MM.1S (cell line): ENCODE results near the gene CARHSP1.

ENCODE experiments used
- DNase-seq: peaks from one replicate; pipeline ENCODE4 v3.0.0-alpha.2; 2015
- H2AFZ ChIP-seq: fragments of 300-600 bp; sonication (generic); 2 replicates; pipeline ENCODE4 v1.6.0; 2016; ENCODE audit warnings: antibody characterized with exemption, low read length
- H3F3A ChIP-seq: fragments of 300-600 bp; sonication (generic); 2 replicates; pipeline ENCODE4 v1.6.1; 2016; ENCODE audit warnings: mild to moderate bottlenecking, antibody characterized with exemption, low read length, moderate library complexity, mixed read lengths; ENCODE audit not compliant: insufficient read depth
- H3K27ac ChIP-seq: fragments of 300-600 bp; sonication (generic); 2 replicates; pipeline ENCODE4 v1.5.1; 2016; ENCODE audit warnings: mild to moderate bottlenecking, low read length
- H3K27me3 ChIP-seq: fragments of 300-600 bp; sonication (generic); replicated peaks from 2 replicates; pipeline ENCODE4 v1.6.0; 2016; ENCODE audit warnings: low read length; ENCODE audit not compliant: insufficient read depth
- H3K36me3 ChIP-seq: fragments of 300-600 bp; sonication (generic); replicated peaks from 2 replicates; pipeline ENCODE4 v1.6.1; 2016; ENCODE audit warnings: mild to moderate bottlenecking, low read length, mixed read lengths; ENCODE audit not compliant: insufficient read depth
- H3K4me1 ChIP-seq: fragments of 300-600 bp; sonication (generic); 2 replicates; pipeline ENCODE4 v1.6.1; 2016; ENCODE audit warnings: low read length, mixed read lengths
- H3K4me2 ChIP-seq: fragments of 300-600 bp; sonication (generic); 2 replicates; pipeline ENCODE4 v1.6.0; 2016; ENCODE audit warnings: low read depth, low read length
- H3K4me3 ChIP-seq: fragments of 300-600 bp; sonication (generic); 2 replicates; pipeline ENCODE4 v1.5.1; 2016; ENCODE audit warnings: low read length, mixed read lengths
- H3K79me2 ChIP-seq: fragments of 300-600 bp; sonication (generic); 2 replicates; pipeline ENCODE4 v1.6.1; 2016; ENCODE audit warnings: mixed run types, low read length, mixed read lengths
- H3K9ac ChIP-seq: fragments of 300-600 bp; sonication (generic); 2 replicates; pipeline ENCODE4 v1.6.1; 2016; ENCODE audit warnings: low read length, mixed read lengths
- H3K9me2 ChIP-seq: fragments of 300-600 bp; sonication (generic); replicated peaks from 2 replicates; pipeline ENCODE4 v1.6.1; 2016; ENCODE audit warnings: mild to moderate bottlenecking, low read length, mixed read lengths; ENCODE audit not compliant: insufficient read depth
- H3K9me3 ChIP-seq: fragments of 300-600 bp; sonication (generic); replicated peaks from 2 replicates; pipeline ENCODE4 v1.6.1; 2016; ENCODE audit warnings: mild to moderate bottlenecking, low read length, mixed read lengths; ENCODE audit not compliant: insufficient read depth
- H4K20me1 ChIP-seq: fragments of 300-600 bp; sonication (generic); 2 replicates; pipeline ENCODE4 v1.6.1; 2016; ENCODE audit warnings: mild to moderate bottlenecking, low read length, moderate library complexity, mixed read lengths; ENCODE audit not compliant: insufficient read depth
- CTCF ChIP-seq: fragments of 300-600 bp; sonication (generic); IDR thresholded peaks from 2 replicates; pipeline ENCODE4 v1.5.1; 2016; ENCODE audit warnings: antibody characterized with exemption, low read length, mixed read lengths
- EZH2 ChIP-seq: fragments of 300-600 bp; sonication (generic); optimal IDR thresholded peaks from 2 replicates; pipeline ENCODE3; 2017; ENCODE audit warnings: low read depth, mild to moderate bottlenecking, antibody characterized with exemption, low read length, mixed read lengths
- EZH2phosphoT487 ChIP-seq: fragments of 300-600 bp; sonication (generic); IDR thresholded peaks from 2 replicates; pipeline ENCODE4 v1.6.1; 2018; ENCODE audit warnings: antibody characterized with exemption, low read length

Gene CARHSP1

DNA sequence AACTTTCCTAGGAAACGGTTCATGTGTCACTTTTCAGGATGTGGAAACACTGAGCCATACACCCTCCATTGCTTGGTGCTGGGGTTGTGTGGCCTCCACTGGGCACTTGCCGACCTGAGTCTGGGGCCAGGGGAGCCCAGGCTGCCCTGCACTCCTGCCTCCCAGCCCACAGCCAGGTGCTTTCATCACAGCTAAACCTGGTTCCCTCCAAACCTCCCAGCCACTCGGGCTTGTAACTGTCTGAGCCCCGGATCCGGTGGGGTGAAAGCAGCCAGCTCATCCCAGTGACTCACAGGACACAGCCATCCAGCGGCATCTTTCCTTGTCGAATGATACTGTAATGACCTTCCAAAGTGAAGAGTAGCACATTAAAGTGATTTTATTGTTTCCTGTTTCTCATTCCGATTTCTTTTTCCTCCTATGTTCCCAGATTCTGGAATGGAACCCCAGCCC, 19.8 kb downstream of the CARHSP1 start:
- Histone ChIP-seq H4K20me1 (peaks cover 10% of the 10 kb centered on the region; the same call in 1 of the 2 replicates), H3K4me3 (no peak overlapping the region), H3K27ac (no peak overlapping the region), H2AFZ (no peak overlapping the region), H3K27me3 (no peaks in the 10 kb centered on the region), H3K4me2 (no peak overlapping the region), H3K9me3 (no peaks in the 10 kb centered on the region), H3K79me2 (peaks cover 31% of the 10 kb centered on the region), H3K9ac (no peak overlapping the region), H3K9me2 (no peaks in the 10 kb centered on the region), H3K4me1 (no peaks in the 10 kb centered on the region), H3F3A (0 out of 2 replicates have a peak, but pooled peaks cover 3% of the 10 kb centered on the region), H3K36me3 (no peaks in the 10 kb centered on the region; the same call in none of the 2 replicates)
- TF ChIP-seq EZH2phosphoT487 (no peak), CTCF (no peak), EZH2 (no peak)
- no peak for DNase-seq

GRCh38 chr16:8848231-8848938, 20.4 kb downstream of the CARHSP1 start:
- H3K36me3 ChIP-seq: no peaks in the 10 kb centered on the region; the same call in none of the 2 replicates
- H3K4me1 ChIP-seq: no peaks in the 10 kb centered on the region
- H4K20me1 ChIP-seq: peaks cover 10% of the 10 kb centered on the region; the same call in 1 of the 2 replicates
- H3K9me3 ChIP-seq: no peaks in the 10 kb centered on the region
- no peaks in the 10 kb centered on the region for H3K9me2 ChIP-seq
- H3K27ac ChIP-seq: no peak overlapping the region
- no peak overlapping the region for H3K4me3 ChIP-seq
- no peaks in the 10 kb centered on the region for H3K27me3 ChIP-seq
- no peak overlapping the region for H2AFZ ChIP-seq
- H3K79me2 ChIP-seq: peaks cover 31% of the 10 kb centered on the region
- TF ChIP-seq EZH2 (no peak), CTCF (no peak), EZH2phosphoT487 (no peak)
- no peak overlapping the region for H3K9ac ChIP-seq
- H3F3A ChIP-seq: 0 out of 2 replicates have a peak, but pooled peaks cover 3% of the 10 kb centered on the region
- H3K4me2 ChIP-seq: no peak overlapping the region
- no peak for DNase-seq

DNA sequence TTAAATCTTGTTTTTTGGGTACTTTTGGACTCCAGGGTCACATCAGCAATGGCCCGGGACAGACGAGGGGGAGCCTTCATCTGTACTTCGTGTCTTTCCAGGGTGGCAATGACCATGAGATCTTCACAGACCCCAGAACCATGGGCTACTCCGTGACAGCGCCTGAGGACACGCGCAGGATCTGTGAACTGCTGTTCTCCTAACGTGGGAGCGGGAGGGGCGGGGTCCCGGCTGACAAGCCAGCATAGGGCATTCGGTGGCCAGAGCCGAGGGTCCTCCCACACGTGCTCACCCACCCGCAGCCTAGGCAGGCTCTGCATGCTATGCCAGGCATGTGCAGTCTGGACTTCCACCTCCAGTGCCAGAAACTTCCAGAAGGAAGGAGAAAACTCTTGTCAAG, 21.2 kb downstream of the CARHSP1 start:
- Histone ChIP-seq H3K9me2 (no peaks in the 10 kb centered on the region), H3K9me3 (no peaks in the 10 kb centered on the region), H3K9ac (no peak overlapping the region), H3K36me3 (no peaks in the 10 kb centered on the region; the same call in none of the 2 replicates), H3K4me3 (no peak overlapping the region), H3K27ac (no peak overlapping the region), H3K4me1 (no peaks in the 10 kb centered on the region), H2AFZ (no peak overlapping the region), H3K79me2 (peaks cover 31% of the 10 kb centered on the region), H3F3A (0 out of 2 replicates have a peak, but pooled peaks cover 3% of the 10 kb centered on the region), H3K27me3 (no peaks in the 10 kb centered on the region), H3K4me2 (no peak overlapping the region), H4K20me1 (peaks cover 10% of the 10 kb centered on the region; the same call in 1 of the 2 replicates)
- no peak for TF ChIP-seq EZH2
- TF ChIP-seq CTCF: no peak
- no peak for TF ChIP-seq EZH2phosphoT487
- DNase-seq: no peak
